Hypothalamus (tissue), 51 donors: ENCODE measurements around the gene MTM1.

Experiments used
- DNase-seq, 51 donors: peaks; one replicate each; lab custom pipeline; 2025; lab: John Stamatoyannopoulos, UW

MTM1 gene

DNA sequence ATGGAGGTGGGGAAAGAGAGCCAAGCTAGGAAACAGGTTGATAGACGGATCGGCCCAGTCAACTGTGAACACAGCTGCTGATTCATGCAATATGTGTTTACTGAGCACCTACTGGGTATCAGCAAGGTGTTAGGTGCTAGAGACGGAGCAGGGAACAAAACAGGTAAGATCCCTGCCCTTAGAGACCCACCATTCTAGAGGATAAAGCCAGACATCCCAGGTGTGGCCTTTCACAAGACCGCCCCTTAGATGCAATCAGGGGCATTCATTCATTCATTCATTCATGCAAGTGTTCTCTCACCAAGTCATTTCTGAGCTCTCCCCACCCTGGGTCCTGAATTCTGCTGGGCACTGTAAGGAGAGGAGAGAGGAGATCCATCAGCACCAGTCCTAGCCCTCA is 20.2 kb upstream of the MTM1 start:
- no peak for DNase-seq

DNA sequence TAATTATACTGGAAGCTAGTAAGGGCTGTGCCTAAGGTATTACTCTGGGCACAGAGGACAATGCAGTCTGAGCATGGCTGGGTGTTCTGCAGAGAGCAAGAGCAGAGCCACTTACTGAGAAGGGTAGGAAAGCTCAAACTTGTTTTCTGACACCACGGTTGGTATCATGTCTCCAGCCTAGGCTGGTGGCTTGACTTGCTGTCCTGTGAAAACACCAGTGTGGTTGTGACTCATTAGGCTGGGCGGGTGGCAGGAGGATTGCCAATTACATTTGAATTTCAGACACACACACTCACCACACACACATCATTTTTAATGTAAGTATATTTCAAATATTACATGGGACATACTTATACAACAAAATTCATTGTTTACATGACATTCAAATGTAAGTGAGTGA is 19.7 kb upstream of the MTM1 start:
- no peak for DNase-seq

DNA sequence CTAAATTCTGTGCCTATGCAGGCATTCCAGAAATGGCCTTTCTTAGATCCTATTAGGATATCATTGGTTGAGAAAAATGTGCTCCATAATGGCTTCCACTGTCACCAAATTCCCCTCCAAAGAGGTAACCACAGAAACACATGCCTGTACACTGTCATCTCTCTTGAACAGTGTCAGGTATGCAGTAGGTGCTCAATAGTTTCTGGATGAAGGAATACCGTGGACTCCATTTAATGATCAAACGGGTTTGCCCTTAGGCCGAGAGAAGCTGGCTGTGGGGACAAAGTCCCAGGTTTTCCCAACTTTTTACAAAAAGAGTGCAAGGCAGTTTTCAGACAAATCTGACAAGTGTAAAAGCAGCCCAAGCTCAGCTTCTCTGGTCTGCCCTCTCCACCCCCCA is 16.5 kb upstream of the MTM1 start:
- no peak for DNase-seq

- DNase-seq: no peak
Measured at GRCh38 chrX:150558424-150558823, 10.0 kb upstream of the MTM1 start.

- no peak for DNase-seq
Measured at GRCh38 chrX:150564838-150565237, 3.6 kb upstream of the MTM1 start.

DNA sequence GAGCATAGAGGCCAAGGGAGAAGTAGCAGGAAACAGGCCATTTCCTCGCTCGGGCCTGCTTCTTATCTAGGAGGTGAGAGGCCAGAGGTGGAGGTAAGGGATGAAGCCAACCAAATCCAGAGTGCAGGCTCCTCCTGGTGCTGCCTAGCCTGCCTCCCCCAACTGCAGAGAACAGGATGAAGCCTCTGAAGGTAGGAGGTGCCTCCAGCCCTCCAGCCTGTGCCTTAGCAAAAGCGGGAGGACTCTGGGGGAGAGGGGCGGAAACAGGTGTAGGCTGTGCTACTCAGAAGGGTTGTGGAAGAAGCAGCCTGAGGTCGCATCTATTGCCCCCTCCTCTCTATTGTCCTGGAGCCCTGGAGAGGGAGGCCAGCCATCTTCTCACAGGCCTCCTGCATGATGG is 2.9 kb upstream of the MTM1 start:
- no peak for DNase-seq

DNA sequence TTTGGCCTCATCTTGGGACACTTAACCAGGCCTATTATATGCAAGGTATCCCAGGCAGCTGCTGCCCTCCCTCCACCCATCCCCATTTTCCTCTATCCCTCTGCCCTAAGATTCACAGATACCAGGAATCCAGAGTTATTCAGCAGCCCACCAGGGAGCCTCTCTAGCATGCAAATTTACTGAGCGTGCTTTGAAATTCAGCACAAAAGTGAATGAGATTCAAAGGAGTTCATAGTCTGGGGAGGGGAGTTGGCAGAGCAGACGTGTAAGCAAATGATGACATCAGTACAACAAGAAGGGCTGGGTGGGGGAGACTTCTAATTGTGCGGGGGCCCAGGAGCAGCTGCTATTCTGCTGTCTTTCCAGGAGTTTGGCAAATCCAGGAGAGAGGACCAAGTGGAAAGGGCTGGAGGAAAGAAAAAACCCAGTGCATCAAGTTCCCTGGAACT is 1.7 kb upstream of the MTM1 start:
- peak in 7 of 51 donors; percentile 1 to 22 (median 9) for DNase-seq

- DNase-seq: no peak
Measured at GRCh38 chrX:150567645-150568319, 639 bp upstream of the MTM1 start.

GRCh38 chrX:150569155-150569477 is 695 bp downstream of the MTM1 start:
- peak in 1 of 51 donors; percentile 6 for DNase-seq

GRCh38 chrX:150570512-150570911 is 2.1 kb downstream of the MTM1 start:
- no peak for DNase-seq

DNA sequence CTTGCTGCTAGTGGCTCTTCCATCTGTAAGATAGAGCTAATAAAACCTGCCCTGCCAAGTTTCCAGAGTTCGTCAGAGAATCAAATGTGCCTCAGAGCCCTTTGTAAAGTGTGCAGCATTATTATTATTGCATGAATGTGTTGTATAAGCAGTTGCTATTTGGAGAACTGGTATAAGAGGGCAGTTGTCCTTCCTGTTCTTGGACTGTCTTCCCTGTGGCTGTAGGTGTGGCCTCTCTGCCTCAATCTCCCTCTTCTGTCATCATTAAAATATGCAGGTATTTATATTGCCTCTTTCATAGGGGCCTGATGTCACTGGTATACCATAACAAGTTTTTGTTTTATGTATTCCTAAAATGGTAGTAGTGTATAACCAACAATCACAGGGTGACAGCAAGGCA is 3.8 kb downstream of the MTM1 start:
- no peak for DNase-seq

DNA sequence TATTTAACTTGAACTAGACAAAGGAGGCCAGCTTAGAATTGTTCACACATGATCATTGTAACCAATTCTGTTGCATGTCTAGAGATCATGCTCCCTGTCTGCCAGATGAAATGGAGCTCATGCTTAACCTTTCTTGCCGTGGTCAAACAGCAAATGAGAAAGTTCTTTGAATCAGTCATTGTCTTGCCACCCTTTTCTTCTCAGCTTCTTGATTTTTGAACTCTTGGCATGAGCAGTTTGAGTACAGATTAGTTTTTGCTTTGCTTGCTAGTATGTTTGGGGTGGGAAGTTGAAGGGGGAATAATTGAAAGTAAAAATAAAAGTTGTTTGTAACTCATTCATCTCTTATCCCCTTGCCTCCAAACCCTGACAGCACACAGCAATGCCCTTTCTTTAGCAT is 4.7 kb downstream of the MTM1 start:
- DNase-seq: no peak

- DNase-seq: no peak
Measured at GRCh38 chrX:150573702-150574101, 5.3 kb downstream of the MTM1 start.

GRCh38 chrX:150574559-150575418 is 6.4 kb downstream of the MTM1 start:
- DNase-seq: no peak

GRCh38 chrX:150575419-150575814 is 7.0 kb downstream of the MTM1 start:
- peak in 4 of 51 donors; percentile 1 to 10 (median 2) for DNase-seq

GRCh38 chrX:150577174-150577573 is 8.8 kb downstream of the MTM1 start:
- DNase-seq: no peak

GRCh38 chrX:150581093-150581775 is 12.8 kb downstream of the MTM1 start:
- no peak for DNase-seq

- no peak for DNase-seq
Measured at GRCh38 chrX:150582338-150582948, 14.0 kb downstream of the MTM1 start.

GRCh38 chrX:150587585-150588503 is 19.4 kb downstream of the MTM1 start:
- DNase-seq: peak in 4 of 51 donors; percentile 0 to 23 (median 6)

DNA sequence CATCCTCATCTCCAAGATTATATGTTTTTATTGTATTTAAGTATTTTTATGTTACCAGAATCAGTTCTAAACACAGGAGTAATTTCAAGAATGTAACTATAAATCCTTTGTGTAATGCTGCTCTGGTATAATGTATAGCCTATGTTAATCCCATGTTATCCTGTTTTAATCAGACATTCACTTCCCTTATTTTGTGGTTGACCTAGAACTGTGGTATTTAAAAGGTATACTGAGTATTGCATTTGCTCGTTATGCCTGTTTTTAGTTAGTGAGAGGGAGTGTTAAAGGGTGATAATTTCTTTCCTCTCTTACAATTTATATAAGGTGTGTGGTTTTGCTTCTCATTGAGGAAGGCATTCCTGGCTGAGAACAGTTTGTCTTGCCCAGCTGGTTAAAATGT is 26.2 kb downstream of the MTM1 start:
- no peak for DNase-seq
